ENCODE data around the gene TMC3. TPM values are rescaled to one million over a fixed set of nuclear protein-coding genes. Genes with fewer than 3 reads are reported as not detected.

The TMC3 gene
- total RNA-seq, 1 experiment from 2014 or later = not detected

DNA sequence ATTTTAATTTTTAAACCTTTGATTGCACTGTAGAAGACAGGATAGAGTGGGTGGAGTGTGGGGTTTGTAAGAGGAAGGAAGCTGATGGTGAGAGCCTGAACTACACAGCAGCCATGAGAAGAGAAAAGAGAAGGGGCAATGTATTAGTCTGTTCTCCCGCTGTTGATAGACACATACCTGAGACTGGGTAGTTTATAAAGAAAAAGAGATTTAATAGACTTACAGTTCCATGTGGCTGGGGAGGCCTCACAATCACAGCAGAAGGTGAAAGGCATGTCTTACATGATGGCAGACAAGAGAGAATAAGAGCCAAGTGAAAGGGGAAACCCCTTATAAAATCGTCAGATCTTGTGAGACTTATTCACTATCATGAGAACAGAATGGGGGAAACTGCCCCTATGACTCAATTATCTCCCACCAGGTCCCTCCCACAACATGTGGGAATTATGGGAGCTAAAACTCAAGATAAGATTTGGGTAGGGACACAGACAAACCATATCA lies 87.3 kb downstream of the TMC3 start:
- no TSS peak for BruUV-seq (replicated peaks)
- Mint-ChIP-seq H3K4me1 (ENCODE audit: low read depth, unreplicated experiment) (no peaks in the 10 kb centered on the region), H3K9me3 (ENCODE audit: unreplicated experiment) (no peaks in the 10 kb centered on the region), H3K27me3 (ENCODE audit: insufficient read depth, unreplicated experiment) (peaks cover 19% of the 10 kb centered on the region), H3K27ac (ENCODE audit: unreplicated experiment) (no peak overlapping the region), H3K4me3 (ENCODE audit: unreplicated experiment) (no peak overlapping the region), H3K36me3 (ENCODE audit: insufficient read depth, unreplicated experiment) (no peaks in the 10 kb centered on the region)
- TF ChIP-seq, protein P1, sequence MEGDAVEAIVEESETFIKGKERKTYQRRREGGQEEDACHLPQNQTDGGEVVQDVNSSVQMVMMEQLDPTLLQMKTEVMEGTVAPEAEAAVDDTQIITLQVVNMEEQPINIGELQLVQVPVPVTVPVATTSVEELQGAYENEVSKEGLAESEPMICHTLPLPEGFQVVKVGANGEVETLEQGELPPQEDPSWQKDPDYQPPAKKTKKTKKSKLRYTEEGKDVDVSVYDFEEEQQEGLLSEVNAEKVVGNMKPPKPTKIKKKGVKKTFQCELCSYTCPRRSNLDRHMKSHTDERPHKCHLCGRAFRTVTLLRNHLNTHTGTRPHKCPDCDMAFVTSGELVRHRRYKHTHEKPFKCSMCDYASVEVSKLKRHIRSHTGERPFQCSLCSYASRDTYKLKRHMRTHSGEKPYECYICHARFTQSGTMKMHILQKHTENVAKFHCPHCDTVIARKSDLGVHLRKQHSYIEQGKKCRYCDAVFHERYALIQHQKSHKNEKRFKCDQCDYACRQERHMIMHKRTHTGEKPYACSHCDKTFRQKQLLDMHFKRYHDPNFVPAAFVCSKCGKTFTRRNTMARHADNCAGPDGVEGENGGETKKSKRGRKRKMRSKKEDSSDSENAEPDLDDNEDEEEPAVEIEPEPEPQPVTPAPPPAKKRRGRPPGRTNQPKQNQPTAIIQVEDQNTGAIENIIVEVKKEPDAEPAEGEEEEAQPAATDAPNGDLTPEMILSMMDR (IDR thresholded peaks at IDR 0.05; ENCODE audit: insufficient read depth in 1 of 2, low read depth in 1 of 2, low read length in 1 of 2, severe bottlenecking in 1 of 2, unreplicated experiment in 1 of 2) = no peak
- H3K9me3 ChIP-seq = no peaks in the 10 kb centered on the region
- intact Hi-C loops (cut with micrococcal nuclease; ENCODE audit: unreplicated experiment) = no loop called here
- H3K4me1 ChIP-seq = no peaks in the 10 kb centered on the region
- POLR2A ChIA-PET = no interaction called here
- no peaks in the 10 kb centered on the region for H3K27me3 ChIP-seq (replicated peaks; ENCODE audit: control insufficient read depth, insufficient read depth, low read length)
- H3K4me3 ChIP-seq (ENCODE audit: low read depth, low read length) = no peak overlapping the region
- no peak for DNase-seq
- CTCF ChIA-PET = no interaction called here
- no peaks in the 10 kb centered on the region for H3K36me3 ChIP-seq (ENCODE audit: control insufficient read depth, insufficient read depth, low read length)

GRCh38 chr15:81285461-81285860 lies 88.6 kb downstream of the TMC3 start:
- intact Hi-C loops (cut with micrococcal nuclease; ENCODE audit: unreplicated experiment) = no loop called here
- TF ChIP-seq, protein P1 (IDR thresholded peaks at IDR 0.05; ENCODE audit: insufficient read depth in 1 of 2, low read depth in 1 of 2, low read length in 1 of 2, severe bottlenecking in 1 of 2, unreplicated experiment in 1 of 2) = no peak
- ChIA-PET POLR2A (no interaction called here), CTCF (no interaction called here)
- Histone ChIP-seq H3K4me3 (ENCODE audit: low read depth, low read length) (no peak overlapping the region), H3K4me1 (no peaks in the 10 kb centered on the region), H3K36me3 (ENCODE audit: control insufficient read depth, insufficient read depth, low read length) (no peaks in the 10 kb centered on the region), H3K9me3 (no peaks in the 10 kb centered on the region), H3K27me3 (replicated peaks; ENCODE audit: control insufficient read depth, insufficient read depth, low read length) (no peaks in the 10 kb centered on the region)
- Mint-ChIP-seq H3K9me3 (ENCODE audit: unreplicated experiment) (no peaks in the 10 kb centered on the region), H3K36me3 (ENCODE audit: insufficient read depth, unreplicated experiment) (no peaks in the 10 kb centered on the region), H3K27me3 (ENCODE audit: insufficient read depth, unreplicated experiment) (peaks cover 19% of the 10 kb centered on the region), H3K4me3 (ENCODE audit: unreplicated experiment) (no peak overlapping the region), H3K4me1 (ENCODE audit: low read depth, unreplicated experiment) (no peaks in the 10 kb centered on the region), H3K27ac (ENCODE audit: unreplicated experiment) (no peak overlapping the region)
- DNase-seq = no peak
- no TSS peak for BruUV-seq (replicated peaks)

DNA sequence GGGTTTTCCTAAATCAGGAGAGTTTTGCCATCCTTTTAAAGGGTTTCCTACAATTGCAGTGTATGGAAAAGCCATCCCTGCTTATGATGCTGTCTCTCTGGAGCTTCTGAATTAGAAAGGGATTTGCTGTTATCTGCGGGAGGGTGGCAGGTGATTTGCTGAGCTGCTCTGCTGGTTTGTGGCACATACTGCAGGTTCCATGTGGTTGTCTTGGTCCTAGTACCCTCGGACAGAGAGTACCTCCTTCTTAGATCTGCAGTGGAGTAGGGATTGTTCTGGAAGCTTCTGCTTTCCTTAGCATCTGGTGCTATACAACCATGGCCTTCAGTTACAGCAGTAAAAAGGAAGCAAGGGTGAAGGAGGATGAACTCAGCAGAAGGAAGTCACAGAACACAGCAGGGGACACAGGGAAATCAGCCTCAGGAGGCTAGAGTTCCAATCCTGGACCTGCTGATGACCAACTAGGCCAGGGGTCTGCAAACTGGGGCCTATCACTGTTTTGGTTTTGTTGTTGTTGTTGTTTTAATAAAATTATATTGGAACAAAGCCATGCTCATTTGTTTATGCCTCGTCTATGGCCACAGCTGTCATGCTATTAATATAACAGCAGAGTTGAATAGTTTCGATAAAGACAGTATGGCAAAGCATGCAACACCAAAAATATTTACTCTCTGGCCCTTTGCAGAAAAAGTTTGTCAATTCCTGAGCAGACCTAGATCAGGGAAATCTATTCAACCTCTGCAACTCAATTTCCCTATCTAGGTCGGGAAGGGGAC lies 89.6 kb downstream of the TMC3 start:
- TF ChIP-seq, protein P1 (IDR thresholded peaks at IDR 0.05; ENCODE audit: insufficient read depth in 1 of 2, low read depth in 1 of 2, low read length in 1 of 2, severe bottlenecking in 1 of 2, unreplicated experiment in 1 of 2) = no peak
- H3K4me3 ChIP-seq (ENCODE audit: low read depth, low read length) = no peak overlapping the region
- no peaks in the 10 kb centered on the region for H3K9me3 ChIP-seq
- H3K27me3 Mint-ChIP-seq (ENCODE audit: insufficient read depth, unreplicated experiment) = peaks cover 17% of the 10 kb centered on the region
- no peak overlapping the region for H3K4me3 Mint-ChIP-seq (ENCODE audit: unreplicated experiment)
- no peaks in the 10 kb centered on the region for H3K4me1 ChIP-seq
- no peaks in the 10 kb centered on the region for H3K36me3 ChIP-seq (ENCODE audit: control insufficient read depth, insufficient read depth, low read length)
- no TSS peak for BruUV-seq (replicated peaks)
- H3K9me3 Mint-ChIP-seq (ENCODE audit: unreplicated experiment) = no peaks in the 10 kb centered on the region
- H3K36me3 Mint-ChIP-seq (ENCODE audit: insufficient read depth, unreplicated experiment) = no peaks in the 10 kb centered on the region
- no peak for DNase-seq
- no peaks in the 10 kb centered on the region for H3K4me1 Mint-ChIP-seq (ENCODE audit: low read depth, unreplicated experiment)
- ChIA-PET CTCF (no interaction called here), POLR2A (no interaction called here)
- H3K27me3 ChIP-seq (replicated peaks; ENCODE audit: control insufficient read depth, insufficient read depth, low read length) = no peaks in the 10 kb centered on the region
- intact Hi-C loops (cut with micrococcal nuclease; ENCODE audit: unreplicated experiment) = no loop called here
- H3K27ac Mint-ChIP-seq (ENCODE audit: unreplicated experiment) = no peak overlapping the region
